HCEC 1CT (cell line): ENCODE results near the gene DHRS9.

ENCODE experiments used
- DNase-seq: peaks from one replicate; pipeline ENCODE4 v3.0.0-alpha.2; 2017

Gene DHRS9

GRCh38 chr2:169136885-169137534, 67.6 kb downstream of the DHRS9 start:
- DNase-seq = no peak

- DNase-seq = no peak
These were observed 68.6 kb downstream of the DHRS9 start for GRCh38 chr2:169137924-169138323.

DNA sequence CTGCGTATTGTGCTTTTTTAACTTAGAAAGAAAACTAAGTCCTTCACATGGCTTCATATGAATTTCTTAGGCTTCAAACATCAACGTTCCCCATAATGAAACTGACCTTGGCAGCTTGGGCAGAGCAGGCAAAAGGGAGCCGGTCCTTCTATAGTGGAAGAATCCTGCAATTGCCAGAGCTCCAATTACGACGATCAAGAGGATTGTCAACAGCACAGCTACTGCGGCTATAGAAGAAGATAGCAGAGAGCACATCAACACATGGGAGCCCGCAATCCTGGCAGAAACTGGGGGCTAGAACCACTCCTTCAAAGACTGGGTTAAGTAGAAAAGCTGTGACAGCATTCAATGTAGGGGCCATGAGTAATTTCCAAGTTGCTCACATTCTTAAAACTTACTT, 69.8 kb downstream of the DHRS9 start:
- DNase-seq = no peak

DNA sequence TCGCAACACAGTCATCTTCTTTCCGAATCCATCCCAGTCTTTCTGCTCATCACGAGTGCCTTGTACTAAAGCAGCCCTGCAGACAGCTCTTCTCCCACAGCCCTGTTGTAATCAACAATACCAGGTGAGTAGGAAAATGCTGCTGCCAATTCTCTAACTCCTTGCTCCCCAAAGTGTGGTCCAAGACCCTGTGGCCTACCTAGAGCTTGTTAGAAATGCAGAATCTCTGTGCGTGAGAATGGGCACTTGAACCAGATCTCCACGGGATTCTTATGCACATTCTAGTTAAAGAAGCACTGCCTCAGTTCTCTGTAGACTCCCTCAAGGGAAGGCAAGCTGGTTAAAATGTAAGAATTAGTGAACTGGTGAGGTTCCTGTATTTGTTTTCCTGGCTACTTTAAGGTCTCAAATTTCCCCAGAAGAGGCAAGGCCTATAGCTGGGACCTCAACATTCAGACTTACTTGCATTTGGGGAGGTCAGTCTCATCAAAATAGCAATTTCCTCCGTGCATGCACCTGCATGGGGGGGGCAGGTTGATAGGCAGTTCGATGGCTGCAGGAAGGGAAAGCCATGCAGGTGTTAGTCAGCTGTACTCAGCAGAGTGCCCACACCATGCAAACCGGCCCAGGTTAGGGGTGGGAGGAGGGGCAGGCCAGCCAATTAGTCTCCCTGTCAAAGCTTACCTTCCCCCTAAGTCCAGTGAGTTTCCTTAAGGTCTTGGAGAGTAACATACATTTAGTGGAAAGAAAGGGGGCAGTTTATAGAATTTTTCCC, 70.8 kb downstream of the DHRS9 start:
- no peak for DNase-seq

DNA sequence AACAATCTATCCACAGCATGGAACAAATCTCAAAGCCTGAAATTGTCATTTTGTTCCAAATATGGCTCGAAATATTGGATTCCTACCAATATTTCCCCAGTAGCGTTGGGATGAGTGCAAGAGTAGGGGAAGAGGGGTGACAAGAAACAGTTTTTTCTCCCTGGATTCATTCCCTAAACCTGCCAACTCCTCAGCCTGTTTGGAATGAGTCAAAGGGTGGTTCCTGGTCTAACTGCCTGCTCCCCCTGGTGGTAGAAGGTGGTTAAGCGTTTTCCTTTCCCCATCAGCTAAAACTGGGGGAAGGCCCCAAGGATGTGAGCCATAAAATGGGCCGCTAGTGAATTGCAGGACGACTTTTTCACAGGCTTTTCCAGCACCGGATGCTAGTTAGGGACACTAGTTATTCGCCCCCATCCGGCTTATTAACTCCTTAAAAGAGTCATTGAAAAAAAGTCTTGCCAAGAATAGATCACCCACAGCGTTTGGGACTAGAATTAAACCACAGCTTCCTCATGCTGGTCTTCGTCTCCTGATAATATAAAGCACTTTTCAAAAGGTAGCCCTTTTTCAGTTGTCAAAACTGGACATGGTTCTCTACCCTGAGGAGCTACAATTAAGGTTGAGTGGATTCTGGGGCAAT, 72.5 kb downstream of the DHRS9 start:
- DNase-seq = peak; percentile 51

DNA sequence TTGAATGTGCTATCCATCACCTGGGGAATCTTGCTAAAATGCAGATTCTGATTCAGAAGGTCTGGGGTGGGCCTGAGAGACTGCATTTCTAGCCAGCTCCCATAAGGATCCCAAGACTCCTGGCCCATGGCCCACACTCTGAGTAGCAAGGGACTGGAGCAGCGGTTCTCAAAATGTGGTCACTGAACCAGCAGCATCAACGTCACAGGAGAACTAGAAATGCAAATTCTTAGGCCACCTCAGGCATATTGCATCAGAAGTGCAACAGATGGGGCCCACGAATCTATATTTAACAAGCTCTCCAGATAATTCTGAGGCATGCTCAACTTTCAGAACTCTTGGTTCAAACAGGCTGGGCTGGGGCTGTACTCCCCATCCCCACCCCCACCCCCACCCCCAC, 74.6 kb downstream of the DHRS9 start:
- DNase-seq = no peak
